ENCODE measurements around the gene SYNRG. TPM values are rescaled to one million over a fixed set of nuclear protein-coding genes. Genes with fewer than 3 reads are reported as not detected.
"Not testable (repeated sequence)": the region's sequence is repeated elsewhere in the genome, so short reads cannot be mapped to it uniquely, and the experiment has no call there.

The SYNRG gene
- total RNA-seq, 1 experiment from 2014 or later = 18.0 TPM

DNA sequence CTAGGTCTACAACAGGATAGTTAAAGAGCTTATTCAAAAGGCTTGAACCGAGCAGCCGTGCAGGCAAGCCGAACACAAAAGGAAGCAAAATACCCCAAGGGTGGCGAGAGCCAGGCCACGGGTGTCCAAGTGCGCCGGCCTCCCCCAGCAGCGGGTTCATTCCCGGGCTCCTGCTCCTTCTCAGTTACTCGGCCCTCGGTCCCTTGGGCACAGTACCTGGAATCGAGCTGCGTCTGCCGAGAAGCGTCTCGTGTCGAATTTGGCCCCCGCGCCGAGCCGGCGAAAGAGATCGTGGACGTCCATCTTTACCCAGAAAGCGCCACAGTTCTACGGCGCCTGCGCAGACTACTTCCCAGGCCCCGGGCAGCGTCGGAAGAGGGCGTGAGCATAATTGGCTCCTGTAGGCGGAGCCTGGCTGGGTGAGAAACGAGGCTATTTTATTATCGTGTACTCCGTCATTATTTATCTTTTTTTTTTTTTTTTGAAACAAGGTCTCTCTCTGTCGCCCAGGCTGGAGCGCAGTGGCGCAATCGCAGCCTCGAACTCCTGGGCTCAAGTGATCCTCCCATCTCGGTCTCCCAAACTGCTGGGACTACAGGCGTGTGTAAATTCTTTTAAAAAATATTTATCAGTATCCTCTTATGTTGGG is 34.0 kb upstream of the SYNRG start, which contains the start of gene DDX52:
Gene DDX52 (minus strand): TSS at position 329 of the 649 bp plus-strand sequence. CDS start 26 bp downstream, at position 303.
- Mint-ChIP-seq H3K27me3 (ENCODE audit: insufficient read depth, unreplicated experiment) (peaks cover 16% of the 10 kb centered on the region), H3K36me3 (ENCODE audit: insufficient read depth, unreplicated experiment) (peaks cover 32% of the 10 kb centered on the region), H3K9me3 (ENCODE audit: unreplicated experiment) (no peaks in the 10 kb centered on the region), H3K4me3 (ENCODE audit: unreplicated experiment) (peak within 1 kb of the TSS; percentile 94), H3K4me1 (ENCODE audit: insufficient read depth, unreplicated experiment) (peaks cover 32% of the 10 kb centered on the region), H3K27ac (ENCODE audit: low read depth, unreplicated experiment) (peak within 1 kb of the TSS; percentile 95)
- intact Hi-C loops (cut with micrococcal nuclease) = no loop called here
- POLR2A ChIA-PET = interaction anchor here (0.6 to 4.1 kb wide), 13 partner anchors 10 to 175 kb away, joined by 3 to 17 read pairs (median 4); partner anchors contain the start of gene SYNRG
- CTCF ChIA-PET = interaction anchor here (0.9 kb wide), 1 partner anchor 59 kb away, joined by 3 read pairs; no protein-coding TSS in a partner anchor
- BruUV-seq (replicated peaks) = no TSS peak
- DNase-seq (ENCODE audit: unreplicated experiment) = peak; percentile 94
- TF ChIP-seq, protein P1, sequence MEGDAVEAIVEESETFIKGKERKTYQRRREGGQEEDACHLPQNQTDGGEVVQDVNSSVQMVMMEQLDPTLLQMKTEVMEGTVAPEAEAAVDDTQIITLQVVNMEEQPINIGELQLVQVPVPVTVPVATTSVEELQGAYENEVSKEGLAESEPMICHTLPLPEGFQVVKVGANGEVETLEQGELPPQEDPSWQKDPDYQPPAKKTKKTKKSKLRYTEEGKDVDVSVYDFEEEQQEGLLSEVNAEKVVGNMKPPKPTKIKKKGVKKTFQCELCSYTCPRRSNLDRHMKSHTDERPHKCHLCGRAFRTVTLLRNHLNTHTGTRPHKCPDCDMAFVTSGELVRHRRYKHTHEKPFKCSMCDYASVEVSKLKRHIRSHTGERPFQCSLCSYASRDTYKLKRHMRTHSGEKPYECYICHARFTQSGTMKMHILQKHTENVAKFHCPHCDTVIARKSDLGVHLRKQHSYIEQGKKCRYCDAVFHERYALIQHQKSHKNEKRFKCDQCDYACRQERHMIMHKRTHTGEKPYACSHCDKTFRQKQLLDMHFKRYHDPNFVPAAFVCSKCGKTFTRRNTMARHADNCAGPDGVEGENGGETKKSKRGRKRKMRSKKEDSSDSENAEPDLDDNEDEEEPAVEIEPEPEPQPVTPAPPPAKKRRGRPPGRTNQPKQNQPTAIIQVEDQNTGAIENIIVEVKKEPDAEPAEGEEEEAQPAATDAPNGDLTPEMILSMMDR (IDR thresholded peaks at IDR 0.05; ENCODE audit: unreplicated experiment) = no peak

DNA sequence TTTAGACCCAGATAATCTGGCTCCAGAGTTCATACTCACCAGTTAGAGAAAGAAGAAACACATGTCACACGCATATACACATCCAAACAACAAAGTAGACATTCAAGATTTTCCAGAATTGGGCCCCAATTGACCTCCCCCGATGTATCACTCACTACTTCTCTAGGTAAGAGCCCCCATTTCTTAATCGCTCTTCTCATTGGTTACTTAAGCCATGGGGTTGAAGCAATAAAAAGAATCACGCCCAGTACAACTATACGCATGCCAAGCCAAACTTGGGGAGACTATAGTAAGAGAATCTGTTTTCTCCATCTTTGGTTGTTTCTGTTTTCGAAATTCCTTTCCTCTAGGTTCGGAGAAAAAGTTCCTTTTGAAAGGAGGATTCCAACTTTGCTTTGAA is 33.5 kb upstream of the SYNRG start:
- BruUV-seq (replicated peaks) = TSS peak; percentile 76
- TF ChIP-seq, protein P1 (IDR thresholded peaks at IDR 0.05; ENCODE audit: unreplicated experiment) = no peak
- Mint-ChIP-seq H3K4me1 (ENCODE audit: insufficient read depth, unreplicated experiment) (peaks cover 30% of the 10 kb centered on the region), H3K27me3 (ENCODE audit: insufficient read depth, unreplicated experiment) (peaks cover 16% of the 10 kb centered on the region), H3K9me3 (ENCODE audit: unreplicated experiment) (no peaks in the 10 kb centered on the region), H3K36me3 (ENCODE audit: insufficient read depth, unreplicated experiment) (peaks cover 38% of the 10 kb centered on the region), H3K27ac (ENCODE audit: low read depth, unreplicated experiment) (peak overlapping the region; percentile 95), H3K4me3 (ENCODE audit: unreplicated experiment) (peak overlapping the region; percentile 94)
- CTCF ChIA-PET = no interaction called here
- POLR2A ChIA-PET = interaction anchor here (0.6 to 4.1 kb wide), 8 partner anchors 10 to 154 kb away, joined by 3 to 17 read pairs (median 6); partner anchors contain the start of gene SYNRG
- peak; percentile 23 for DNase-seq (ENCODE audit: unreplicated experiment)
- intact Hi-C loops (cut with micrococcal nuclease) = no loop called here

DNA sequence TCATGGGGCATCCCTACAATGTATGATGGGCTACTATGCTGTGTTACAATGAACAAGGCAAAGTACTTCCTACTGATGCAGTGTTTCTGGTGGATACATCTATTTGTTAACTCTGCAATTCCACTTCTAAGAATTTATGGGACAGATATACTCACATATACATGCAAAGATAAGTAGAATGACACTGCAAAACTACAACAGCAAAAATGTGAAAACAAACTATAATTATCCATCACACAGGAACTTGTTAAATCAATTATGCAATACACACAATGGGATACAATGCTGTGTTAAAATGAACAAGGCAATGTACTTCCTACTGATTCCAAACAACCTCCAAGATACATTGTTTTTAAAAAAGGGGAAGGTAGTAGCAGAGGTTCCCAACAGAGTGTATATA is 30.8 kb upstream of the SYNRG start:
- Mint-ChIP-seq H3K9me3 (ENCODE audit: unreplicated experiment) (no peaks in the 10 kb centered on the region), H3K4me3 (ENCODE audit: unreplicated experiment) (no peak overlapping the region), H3K27me3 (ENCODE audit: insufficient read depth, unreplicated experiment) (no peaks in the 10 kb centered on the region), H3K4me1 (ENCODE audit: insufficient read depth, unreplicated experiment) (peaks cover 30% of the 10 kb centered on the region), H3K27ac (ENCODE audit: low read depth, unreplicated experiment) (no peak overlapping the region), H3K36me3 (ENCODE audit: insufficient read depth, unreplicated experiment) (peaks cover 61% of the 10 kb centered on the region)
- DNase-seq (ENCODE audit: unreplicated experiment) = no peak
- TSS peak; percentile 1 for BruUV-seq (replicated peaks)
- ChIA-PET CTCF (interaction anchor here (0.6 to 1.1 kb wide), 4 partner anchors 9 to 130 kb away, joined by 3 read pairs; no protein-coding TSS in a partner anchor), POLR2A (no interaction called here)
- intact Hi-C loops (cut with micrococcal nuclease) = no loop called here
- TF ChIP-seq, protein P1 (IDR thresholded peaks at IDR 0.05; ENCODE audit: unreplicated experiment) = no peak

DNA sequence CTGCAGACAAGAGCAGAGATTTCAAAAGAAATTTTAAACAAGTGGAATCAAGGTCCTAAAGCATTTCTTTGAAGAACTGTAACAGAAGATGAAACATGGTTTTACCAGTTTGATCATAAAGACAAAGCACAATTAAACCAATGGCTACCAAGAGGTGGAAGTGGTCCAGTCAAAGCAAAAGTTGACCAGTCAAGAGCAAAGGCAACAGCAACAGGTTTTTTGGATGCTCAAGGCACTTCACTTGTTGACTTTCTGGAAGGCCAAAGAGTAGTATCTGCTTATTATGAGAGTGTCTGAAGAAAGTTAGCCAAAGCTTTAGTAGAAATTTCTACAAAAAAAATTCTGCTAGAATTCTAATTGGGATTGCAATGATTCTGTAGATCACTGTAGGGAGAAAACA is 28.7 kb upstream of the SYNRG start:
- BruUV-seq (replicated peaks) = no TSS peak
- intact Hi-C loops (cut with micrococcal nuclease) = no loop called here
- H3K4me3 Mint-ChIP-seq (ENCODE audit: unreplicated experiment) = no peak overlapping the region
- no peak overlapping the region for H3K27ac Mint-ChIP-seq (ENCODE audit: low read depth, unreplicated experiment)
- CTCF ChIA-PET = no interaction called here
- H3K4me1 Mint-ChIP-seq (ENCODE audit: insufficient read depth, unreplicated experiment) = peaks cover 18% of the 10 kb centered on the region
- H3K27me3 Mint-ChIP-seq (ENCODE audit: insufficient read depth, unreplicated experiment) = no peaks in the 10 kb centered on the region
- POLR2A ChIA-PET = interaction anchor here (0.6 kb wide), 1 partner anchor 166 kb away, joined by 3 read pairs; no protein-coding TSS in a partner anchor
- H3K9me3 Mint-ChIP-seq (ENCODE audit: unreplicated experiment) = no peaks in the 10 kb centered on the region
- DNase-seq (ENCODE audit: unreplicated experiment) = no peak
- TF ChIP-seq, protein P1 (IDR thresholded peaks at IDR 0.05; ENCODE audit: unreplicated experiment) = no peak
- peaks cover 76% of the 10 kb centered on the region for H3K36me3 Mint-ChIP-seq (ENCODE audit: insufficient read depth, unreplicated experiment)

DNA sequence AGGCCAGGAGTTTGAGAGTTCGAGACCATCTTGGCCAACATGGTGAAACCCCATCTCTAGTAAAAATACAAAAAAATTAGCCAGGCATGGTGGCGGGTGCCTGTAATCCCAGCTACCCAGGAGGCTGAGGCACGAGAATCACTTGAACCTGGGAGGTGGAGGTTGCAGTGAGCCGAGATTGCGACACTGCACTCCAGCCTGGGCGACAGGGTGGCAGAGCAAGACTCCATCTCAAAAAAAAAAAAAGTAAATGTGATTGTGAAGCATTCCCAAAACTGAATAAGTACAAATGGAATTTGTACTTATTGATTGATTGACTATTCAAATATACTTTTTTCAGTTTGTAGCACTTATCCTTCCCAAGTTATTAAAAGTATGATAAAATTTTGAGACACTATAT is 7.2 kb upstream of the SYNRG start:
- DNase-seq (ENCODE audit: unreplicated experiment); intact Hi-C loops (cut with micrococcal nuclease): not testable (repeated sequence)

More for the DNA sequence above, 7.2 kb upstream of the SYNRG start:
- CTCF ChIA-PET; H3K9me3 Mint-ChIP-seq (ENCODE audit: unreplicated experiment); H3K27me3 Mint-ChIP-seq (ENCODE audit: insufficient read depth, unreplicated experiment); POLR2A ChIA-PET; H3K27ac Mint-ChIP-seq (ENCODE audit: low read depth, unreplicated experiment); BruUV-seq (replicated peaks); H3K4me3 Mint-ChIP-seq (ENCODE audit: unreplicated experiment); H3K4me1 Mint-ChIP-seq (ENCODE audit: insufficient read depth, unreplicated experiment): not testable (repeated sequence)
- peaks cover 70% of the 10 kb centered on the region for H3K36me3 Mint-ChIP-seq (ENCODE audit: insufficient read depth, unreplicated experiment)

All from MCF 10A (cell line).